ENCODE results near the gene SHISA2. TPM values are rescaled to one million over a fixed set of nuclear protein-coding genes. Genes with fewer than 3 reads are reported as not detected.

The SHISA2 gene
- total and polyA plus RNA-seq, 4 donors = 0.68 to 20.1 (median 8.8) TPM

- no peak for ATAC-seq (ENCODE audit: insufficient read depth, low FRiP score)
- H3K36me3 ChIP-seq (ENCODE audit: control insufficient read depth in 4 of 4, insufficient read depth in 4 of 4, low read length in 4 of 4) = peaks cover 0 to 35% (median 9%) of the 10 kb centered on the region in 4 donors
- 90 to 91% methylated on average over 16 of the region's 16 CpGs for WGBS, 2 donors
Observed at GRCh38 chr13:26046639-26047038, 5.2 kb downstream of the SHISA2 start.

GRCh38 chr13:26045142-26045541, 6.7 kb downstream of the SHISA2 start:
- 71 to 79% methylated on average over 2 of the region's 2 CpGs for WGBS, 2 donors
- TF ChIP-seq CTCF (IDR thresholded peaks at IDR 0.05; ENCODE audit: control extremely low read depth, extremely low read depth) = no peak
- peaks cover 0 to 1% (median 0%) of the 10 kb centered on the region in 4 donors for H3K9me3 ChIP-seq (ENCODE audit: control insufficient read depth in 4 of 4, insufficient read depth in 3 of 4, low read length in 3 of 4)

More at GRCh38 chr13:26046639-26047038, 5.2 kb downstream of the SHISA2 start:
- H3K27me3 ChIP-seq (ENCODE audit: control insufficient read depth in 3 of 3, insufficient read depth in 3 of 3, low read length in 2 of 3) = no peaks in the 10 kb centered on the region
- no peak overlapping the region for H3K27ac ChIP-seq (ENCODE audit: low read depth in 1 of 2, low read length in 1 of 2)
- peaks cover 0 to 6% (median 0%) of the 10 kb centered on the region in 4 donors for H3K9me3 ChIP-seq (ENCODE audit: control insufficient read depth in 4 of 4, insufficient read depth in 3 of 4, low read length in 3 of 4)
- no peak overlapping the region for H3K9ac ChIP-seq (ENCODE audit: insufficient read depth in 1 of 2, low read length in 2 of 2)
- no peak for TF ChIP-seq CTCF (IDR thresholded peaks at IDR 0.05; ENCODE audit: control extremely low read depth, extremely low read depth)
- H3K4me1 ChIP-seq (ENCODE audit: control insufficient read depth in 5 of 5, insufficient read depth in 5 of 5, low read length in 5 of 5) = peaks cover 0 to 23% (median 8%) of the 10 kb centered on the region in 5 donors
- no peak overlapping the region for H3K4me3 ChIP-seq
- no peak for DNase-seq

GRCh38 chr13:26042785-26043184, 9.0 kb downstream of the SHISA2 start:
- H3K27ac ChIP-seq (ENCODE audit: low read depth in 1 of 2, low read length in 1 of 2) = no peak overlapping the region
- H3K27me3 ChIP-seq (ENCODE audit: control insufficient read depth in 3 of 3, insufficient read depth in 3 of 3, low read length in 2 of 3) = no peaks in the 10 kb centered on the region
- 78 to 87% methylated on average over 1 of the region's 1 CpG for WGBS, 2 donors
- H3K9me3 ChIP-seq (ENCODE audit: control insufficient read depth in 4 of 4, insufficient read depth in 3 of 4, low read length in 3 of 4) = peaks cover 0 to 1% (median 0%) of the 10 kb centered on the region in 4 donors
- TF ChIP-seq CTCF (IDR thresholded peaks at IDR 0.05; ENCODE audit: control extremely low read depth, extremely low read depth) = no peak
- no peak overlapping the region for H3K9ac ChIP-seq (ENCODE audit: insufficient read depth in 1 of 2, low read length in 2 of 2)
- H3K36me3 ChIP-seq (ENCODE audit: control insufficient read depth in 4 of 4, insufficient read depth in 4 of 4, low read length in 4 of 4) = peaks cover 0 to 24% (median 9%) of the 10 kb centered on the region in 4 donors
- no peak overlapping the region for H3K4me3 ChIP-seq
- ATAC-seq (ENCODE audit: insufficient read depth, low FRiP score) = no peak
- DNase-seq = no peak
- peaks cover 0 to 15% (median 5%) of the 10 kb centered on the region in 5 donors for H3K4me1 ChIP-seq (ENCODE audit: control insufficient read depth in 5 of 5, insufficient read depth in 5 of 5, low read length in 5 of 5)

More at GRCh38 chr13:26045142-26045541, 6.7 kb downstream of the SHISA2 start:
- Histone ChIP-seq H3K4me3 (no peak overlapping the region), H3K36me3 (ENCODE audit: control insufficient read depth in 4 of 4, insufficient read depth in 4 of 4, low read length in 4 of 4) (peaks cover 0 to 32% (median 9%) of the 10 kb centered on the region in 4 donors), H3K4me1 (ENCODE audit: control insufficient read depth in 5 of 5, insufficient read depth in 5 of 5, low read length in 5 of 5) (peaks cover 0 to 30% (median 5%) of the 10 kb centered on the region in 5 donors), H3K27ac (ENCODE audit: low read depth in 1 of 2, low read length in 1 of 2) (no peak overlapping the region), H3K27me3 (ENCODE audit: control insufficient read depth in 3 of 3, insufficient read depth in 3 of 3, low read length in 2 of 3) (no peaks in the 10 kb centered on the region), H3K9ac (ENCODE audit: insufficient read depth in 1 of 2, low read length in 2 of 2) (no peak overlapping the region)
- ATAC-seq (ENCODE audit: insufficient read depth, low FRiP score) (no peak), DNase-seq (no peak)

- no peak for TF ChIP-seq CTCF (IDR thresholded peaks at IDR 0.05; ENCODE audit: control extremely low read depth, extremely low read depth)
- Histone ChIP-seq H3K4me1 (ENCODE audit: control insufficient read depth in 5 of 5, insufficient read depth in 5 of 5, low read length in 5 of 5) (peaks cover 0 to 13% (median 5%) of the 10 kb centered on the region in 5 donors), H3K4me3 (no peak overlapping the region), H3K36me3 (ENCODE audit: control insufficient read depth in 4 of 4, insufficient read depth in 4 of 4, low read length in 4 of 4) (peaks cover 0 to 15% (median 5%) of the 10 kb centered on the region in 4 donors), H3K27me3 (ENCODE audit: control insufficient read depth in 3 of 3, insufficient read depth in 3 of 3, low read length in 2 of 3) (no peaks in the 10 kb centered on the region), H3K27ac (ENCODE audit: low read depth in 1 of 2, low read length in 1 of 2) (no peak overlapping the region), H3K9ac (ENCODE audit: insufficient read depth in 1 of 2, low read length in 2 of 2) (no peak overlapping the region), H3K9me3 (ENCODE audit: control insufficient read depth in 4 of 4, insufficient read depth in 3 of 4, low read length in 3 of 4) (peaks cover 0 to 3% (median 0%) of the 10 kb centered on the region in 4 donors)
- ATAC-seq (ENCODE audit: insufficient read depth, low FRiP score) (no peak), DNase-seq (peak in 2 of 3 donors; percentile 38 to 59)
- WGBS, 2 donors = 59 to 73% methylated on average over 3 of the region's 3 CpGs
Observed at GRCh38 chr13:26041444-26041843, 10.4 kb downstream of the SHISA2 start.
